BE2C (cell line): Measurements from ENCODE around the gene DDX18.
"Not testable (repeated sequence)": the region's sequence is repeated elsewhere in the genome, so short reads cannot be mapped to it uniquely, and the experiment has no call there.

Source experiments
- DNase-seq: peaks from one replicate; pipeline ENCODE4 v3.0.0-alpha.2; 2020
- H3K27me3 ChIP-seq: fragments of 250-450 bp; sonication (Bioruptor Pico); 2 replicates; pipeline ENCODE4 v1.5.1; 2020; ENCODE audit warnings: mild to moderate bottlenecking
- H3K36me3 ChIP-seq: fragments of 250-450 bp; sonication (Bioruptor Pico); 2 replicates; pipeline ENCODE4 v1.5.1; 2020; ENCODE audit warnings: mild to moderate bottlenecking
- H3K4me1 ChIP-seq: fragments of 250-450 bp; sonication (Bioruptor Pico); 2 replicates; pipeline ENCODE4 v1.5.1; 2020
- H3K4me3 ChIP-seq: 2 replicates; pipeline ENCODE4 v1.5.1; 2011; ENCODE audit warnings: low read depth, low read length
- H3K9me3 ChIP-seq: fragments of 250-450 bp; sonication (Bioruptor Pico); 2 replicates; pipeline ENCODE4 v1.5.1; 2020
- TF ChIP-seq, protein P1 (sequence below): IDR thresholded peaks from 2 replicates; pipeline ENCODE4 v1.5.1; 2012; ENCODE audit warnings: mild to moderate bottlenecking, low read depth, low read length

DDX18 gene

DNA sequence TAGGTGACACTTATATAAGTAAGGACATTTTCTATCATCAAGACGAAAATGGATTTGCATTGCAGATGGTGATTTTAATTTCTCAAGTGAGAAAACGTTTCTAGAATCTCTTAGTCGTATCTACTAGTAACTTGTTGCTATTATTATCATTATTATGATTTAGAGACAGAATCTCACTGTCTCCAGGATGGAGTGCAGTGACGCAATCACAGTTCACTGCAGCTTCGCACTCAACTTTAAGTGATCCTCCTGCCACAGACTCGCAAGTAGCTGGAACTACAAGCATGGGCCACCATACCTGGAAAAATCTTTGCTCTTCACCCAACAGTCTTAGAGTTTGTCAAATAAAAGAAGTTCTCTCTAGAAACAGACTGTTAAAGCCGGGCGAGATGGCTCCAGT is 37.6 kb upstream of the DDX18 start:
- no peaks in the 10 kb centered on the region for H3K4me1 ChIP-seq
- TF ChIP-seq, protein P1, sequence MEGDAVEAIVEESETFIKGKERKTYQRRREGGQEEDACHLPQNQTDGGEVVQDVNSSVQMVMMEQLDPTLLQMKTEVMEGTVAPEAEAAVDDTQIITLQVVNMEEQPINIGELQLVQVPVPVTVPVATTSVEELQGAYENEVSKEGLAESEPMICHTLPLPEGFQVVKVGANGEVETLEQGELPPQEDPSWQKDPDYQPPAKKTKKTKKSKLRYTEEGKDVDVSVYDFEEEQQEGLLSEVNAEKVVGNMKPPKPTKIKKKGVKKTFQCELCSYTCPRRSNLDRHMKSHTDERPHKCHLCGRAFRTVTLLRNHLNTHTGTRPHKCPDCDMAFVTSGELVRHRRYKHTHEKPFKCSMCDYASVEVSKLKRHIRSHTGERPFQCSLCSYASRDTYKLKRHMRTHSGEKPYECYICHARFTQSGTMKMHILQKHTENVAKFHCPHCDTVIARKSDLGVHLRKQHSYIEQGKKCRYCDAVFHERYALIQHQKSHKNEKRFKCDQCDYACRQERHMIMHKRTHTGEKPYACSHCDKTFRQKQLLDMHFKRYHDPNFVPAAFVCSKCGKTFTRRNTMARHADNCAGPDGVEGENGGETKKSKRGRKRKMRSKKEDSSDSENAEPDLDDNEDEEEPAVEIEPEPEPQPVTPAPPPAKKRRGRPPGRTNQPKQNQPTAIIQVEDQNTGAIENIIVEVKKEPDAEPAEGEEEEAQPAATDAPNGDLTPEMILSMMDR: no peak
- H3K9me3 ChIP-seq: no peaks in the 10 kb centered on the region
- no peaks in the 10 kb centered on the region for H3K36me3 ChIP-seq
- no peaks in the 10 kb centered on the region for H3K27me3 ChIP-seq
- H3K4me3 ChIP-seq: no peak overlapping the region
- no peak for DNase-seq

DNA sequence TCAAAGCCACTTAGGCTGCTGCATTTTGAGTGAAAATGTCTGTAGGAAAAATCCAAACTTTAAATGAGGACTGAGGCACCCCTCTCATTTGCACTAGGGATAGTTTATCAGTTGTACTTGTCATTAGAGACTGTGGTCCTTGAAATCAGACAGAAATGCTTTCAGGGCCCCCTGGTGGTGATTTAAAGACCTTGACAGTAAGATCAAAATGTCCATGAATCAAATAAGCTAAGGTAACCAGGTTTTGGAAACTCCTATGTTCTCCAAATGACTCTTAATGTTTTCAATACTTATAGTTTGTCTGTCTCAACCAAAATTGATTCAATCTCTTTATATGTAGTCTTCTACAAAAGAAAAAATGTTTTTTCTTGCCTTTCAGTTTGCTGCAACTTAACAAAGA is 28.8 kb upstream of the DDX18 start:
- Histone ChIP-seq H3K4me1 (no peaks in the 10 kb centered on the region), H3K4me3 (no peak overlapping the region), H3K9me3 (no peaks in the 10 kb centered on the region), H3K27me3 (no peaks in the 10 kb centered on the region), H3K36me3 (no peaks in the 10 kb centered on the region)
- peak; percentile 41 for DNase-seq
- TF ChIP-seq, protein P1: peak; percentile 63

DNA sequence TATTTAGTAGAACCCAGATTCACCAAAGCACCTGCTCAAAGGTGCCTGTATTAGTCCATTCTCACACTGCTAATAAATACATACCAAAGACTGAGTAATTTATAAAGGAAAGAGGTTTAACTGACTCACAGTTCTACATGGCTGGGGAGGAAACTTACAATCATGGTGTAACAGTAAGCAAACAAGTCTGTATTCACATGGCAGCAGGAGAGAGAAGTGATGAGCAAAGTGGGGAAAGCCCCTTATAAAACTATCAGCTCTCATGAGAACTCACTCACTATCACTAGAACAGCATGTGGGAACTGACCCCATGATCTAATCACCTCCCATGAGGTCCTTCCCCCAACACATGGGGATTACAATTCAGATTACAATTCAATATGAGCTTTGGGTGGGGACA is 28.0 kb upstream of the DDX18 start:
- no peak overlapping the region for H3K4me3 ChIP-seq
- no peak for DNase-seq
- H3K9me3 ChIP-seq: no peaks in the 10 kb centered on the region
- no peaks in the 10 kb centered on the region for H3K4me1 ChIP-seq
- TF ChIP-seq, protein P1: no peak
- H3K36me3 ChIP-seq: no peaks in the 10 kb centered on the region
- H3K27me3 ChIP-seq: no peaks in the 10 kb centered on the region

DNA sequence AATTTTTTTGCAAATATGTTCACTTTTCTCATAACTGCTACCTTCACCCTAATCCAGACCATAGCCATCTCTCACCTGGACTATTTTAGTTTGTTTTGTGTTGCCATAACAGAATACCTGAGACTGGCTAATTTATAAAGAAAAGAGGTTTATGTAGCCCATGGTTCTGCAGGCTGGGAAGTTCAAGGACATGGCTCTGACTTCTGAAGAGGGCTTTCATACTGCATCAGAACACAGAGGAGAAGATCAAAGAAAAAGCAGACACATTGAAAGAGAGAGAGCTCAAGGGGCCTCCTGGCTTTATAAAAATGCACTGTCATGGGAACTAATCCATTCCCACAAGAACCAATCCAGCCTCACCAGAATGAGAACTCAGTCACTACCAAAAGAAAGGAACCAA is 25.0 kb upstream of the DDX18 start:
- no peak overlapping the region for H3K4me3 ChIP-seq
- DNase-seq: no peak
- H3K36me3 ChIP-seq: no peaks in the 10 kb centered on the region
- H3K9me3 ChIP-seq: no peaks in the 10 kb centered on the region
- H3K4me1 ChIP-seq: no peaks in the 10 kb centered on the region
- no peaks in the 10 kb centered on the region for H3K27me3 ChIP-seq
- TF ChIP-seq, protein P1: no peak

DNA sequence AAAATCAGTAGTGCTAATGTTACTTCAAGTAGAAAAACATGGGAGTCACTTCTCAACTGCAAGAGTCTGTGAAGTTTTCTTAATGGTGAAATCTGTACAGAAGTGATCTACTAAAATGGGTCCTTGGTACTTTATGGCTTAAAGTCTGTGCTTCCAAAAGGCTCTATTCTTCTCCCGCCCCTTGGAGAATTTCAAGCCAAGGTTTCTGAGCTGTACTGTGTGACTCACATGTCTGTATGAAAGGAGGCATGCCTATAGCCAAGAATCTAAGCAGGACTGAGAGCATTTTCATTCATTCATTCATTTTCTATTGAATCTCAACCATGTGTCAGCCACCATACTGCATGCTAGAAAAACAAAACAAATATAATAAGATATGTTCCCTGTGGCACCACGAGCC is 19.8 kb upstream of the DDX18 start:
- DNase-seq: no peak
- Histone ChIP-seq H3K36me3 (no peaks in the 10 kb centered on the region), H3K4me3 (no peak overlapping the region), H3K9me3 (no peaks in the 10 kb centered on the region), H3K4me1 (no peaks in the 10 kb centered on the region), H3K27me3 (no peaks in the 10 kb centered on the region)
- TF ChIP-seq, protein P1: no peak

DNA sequence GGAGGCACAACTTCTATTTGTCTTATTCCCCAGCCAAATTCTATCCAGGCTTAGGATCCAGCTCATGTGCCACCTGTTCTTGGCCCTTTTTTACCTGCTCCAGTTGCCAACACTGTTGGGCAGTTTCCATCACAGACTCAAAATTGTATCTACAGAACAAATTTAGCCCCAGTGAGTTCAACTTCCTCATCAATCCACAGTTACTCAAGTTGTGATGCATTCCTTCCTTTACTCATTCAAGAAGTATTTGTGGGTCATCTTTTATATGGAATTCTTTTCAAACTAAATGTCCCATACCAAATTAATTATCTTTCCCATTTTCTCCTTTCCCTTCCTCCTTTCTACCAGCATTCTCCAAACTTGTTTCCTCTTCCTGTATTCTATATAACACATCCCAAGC is 12.7 kb upstream of the DDX18 start:
- Histone ChIP-seq H3K4me1 (no peaks in the 10 kb centered on the region), H3K4me3 (no peak overlapping the region), H3K36me3 (no peaks in the 10 kb centered on the region), H3K27me3 (no peaks in the 10 kb centered on the region), H3K9me3 (no peaks in the 10 kb centered on the region)
- no peak for DNase-seq
- TF ChIP-seq, protein P1: no peak

DNA sequence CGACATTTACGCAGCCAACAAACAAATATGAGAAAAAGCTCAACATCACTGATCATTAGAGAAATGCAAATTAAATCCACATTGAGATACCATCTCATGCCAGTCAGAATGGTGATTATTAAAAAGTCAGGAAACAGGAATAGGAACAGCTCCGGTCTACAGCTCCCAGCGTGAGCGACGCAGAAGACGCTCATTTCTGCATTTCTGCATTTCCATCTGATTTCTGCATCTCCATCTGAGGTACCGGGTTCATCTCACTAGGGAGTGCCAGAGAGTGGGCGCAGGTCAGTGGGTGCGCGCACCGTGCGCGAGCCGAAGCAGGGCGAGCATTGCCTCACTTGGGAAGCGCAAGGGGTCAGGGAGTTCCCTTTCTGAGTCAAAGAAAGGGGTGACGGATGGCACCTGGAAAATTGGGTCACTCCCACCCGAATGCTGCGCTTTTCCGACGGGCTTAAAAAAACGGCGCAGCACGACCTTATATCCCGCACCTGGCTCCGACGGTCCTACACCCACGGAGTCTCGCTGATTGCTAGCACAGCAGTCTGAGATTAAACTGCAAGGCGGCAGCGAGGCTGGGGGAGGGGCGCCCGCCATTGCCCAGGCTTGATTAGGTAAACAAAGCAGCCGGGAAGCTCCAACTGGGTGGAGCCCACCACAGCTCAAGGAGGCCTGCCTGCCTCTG is 10.7 kb upstream of the DDX18 start:
- H3K4me3 ChIP-seq, H3K9me3 ChIP-seq, H3K36me3 ChIP-seq, H3K27me3 ChIP-seq, DNase-seq, H3K4me1 ChIP-seq: not testable (repeated sequence)
